GM12878 (cell line): ENCODE data around the gene TSHR. TPM values are rescaled to one million over a fixed set of nuclear protein-coding genes. Genes with fewer than 3 reads are reported as not detected.

Experiments used
- ATAC-seq: fragments of 200-7000 bp; cut with Tn5 transposase; 3 replicates; pipeline ENCODE4 v1.9.1; 2020; ENCODE audit warnings: mild to moderate bottlenecking, moderate library complexity
- BruUV-seq: library from RNA; stranded (reverse); fragments of 400-500 nt; replicated peaks from 2 replicates; lab custom pipeline; 2021; lab: Mats Ljungman, UMichigan
- CTCF ChIA-PET: fragments of 300-600 bp; sonication (Branson Sonifier 250); formaldehyde crosslinking; extraction: SDS; loops from one replicate; lab custom pipeline; 2021; ENCODE audit warnings: inconsistent platforms; lab: Yijun Ruan, JAX
- POLR2A ChIA-PET: fragments of 350-600 bp; formaldehyde crosslinking; extraction: SDS; loops from one replicate; lab custom pipeline; 2021; ENCODE audit warnings: inconsistent platforms; lab: Charles Lee
- RAD21 ChIA-PET: fragments of 300-600 bp; sonication (Branson Sonifier 250); formaldehyde crosslinking; loops from one replicate; lab custom pipeline; 2023; ENCODE audit warnings: antibody characterized with exemption; ENCODE audit not compliant: unreplicated experiment; lab: Charles Lee
- SMC1A ChIA-PET: fragments of 300-600 bp; sonication (Branson Sonifier 250); formaldehyde crosslinking; loops from one replicate; lab custom pipeline; 2023; ENCODE audit not compliant: unreplicated experiment, uncharacterized antibody; lab: Charles Lee
- DNase-seq: peaks from one replicate; pipeline ENCODE4 v3.0.0-alpha.2; 2011; ENCODE audit warnings: low read depth, low spot score
- FAIRE-seq: peaks from 3 replicates; lab custom pipeline; 2011; peaks lifted over from hg19 to GRCh38; lab: Jason Lieb, UNC
- H2AFZ ChIP-seq: 2 replicates; pipeline ENCODE4 v1.6.0; 2011; ENCODE audit warnings: low read depth, low read length, control low read depth; ENCODE audit not compliant: control insufficient read depth
- H3K27ac ChIP-seq: 2 replicates; pipeline ENCODE4 v1.5.1; 2011; ENCODE audit warnings: control low read depth; ENCODE audit not compliant: control insufficient read depth, insufficient read depth
- H3K27me3 ChIP-seq, 2 experiments: replicated peaks in 1 of 2; 2 replicates each; pipeline versions ENCODE4 v1.6.0 to v1.6.1; 2011; ENCODE audit warnings: low read length in 1 of 2; ENCODE audit not compliant: control insufficient read depth in 2 of 2, insufficient read depth in 2 of 2
- H3K36me3 ChIP-seq, 2 experiments: 2 replicates each; pipeline ENCODE4 v1.5.1; 2011; ENCODE audit warnings: low read length in 1 of 2; ENCODE audit not compliant: control insufficient read depth in 2 of 2, insufficient read depth in 2 of 2
- H3K4me1 ChIP-seq: 2 replicates; pipeline ENCODE4 v1.6.1; 2011; ENCODE audit warnings: mild to moderate bottlenecking, low read length, moderate library complexity, mixed read lengths; ENCODE audit not compliant: control insufficient read depth, insufficient read depth
- H3K4me2 ChIP-seq: 2 replicates; pipeline ENCODE4 v1.6.0; 2011; ENCODE audit warnings: control low read depth; ENCODE audit not compliant: control insufficient read depth, insufficient read depth
- H3K4me3 ChIP-seq: fragments of 200-600 bp; sonication (generic); 2 replicates; pipeline ENCODE4 v1.5.1; 2016
- H3K79me2 ChIP-seq: 2 replicates; pipeline ENCODE4 v1.6.0; 2011; ENCODE audit warnings: low read length; ENCODE audit not compliant: control insufficient read depth, insufficient read depth
- H3K9ac ChIP-seq: 2 replicates; pipeline ENCODE4 v1.8.0; 2011; ENCODE audit warnings: low read length, control low read depth, mixed read lengths; ENCODE audit not compliant: control insufficient read depth, insufficient read depth
- H3K9me3 ChIP-seq: replicated peaks from 3 replicates; pipeline ENCODE4 v1.5.1; 2011; ENCODE audit warnings: mild to moderate bottlenecking, low read length; ENCODE audit not compliant: control insufficient read depth, insufficient read depth
- H4K20me1 ChIP-seq: 2 replicates; pipeline ENCODE4 v1.6.0; 2011; ENCODE audit not compliant: control insufficient read depth, insufficient read depth
- CBX5 ChIP-seq: sonication (generic); IDR thresholded peaks from 2 replicates; pipeline ENCODE4 v1.6.1; 2016; ENCODE audit warnings: low read depth, moderate library complexity, mild to moderate bottlenecking, inconsistent platforms
- CEBPB ChIP-seq, 2 experiments: fragments of 150-350 bp in 1 of 2; IDR thresholded peaks; 2 replicates each; pipeline ENCODE4 v1.6.1; 2012 to 2014; ENCODE audit warnings: low read depth in 2 of 2, low read length in 2 of 2, borderline replicate concordance in 1 of 2, inconsistent platforms in 1 of 2
- CEBPZ ChIP-seq: fragments of 150-350 bp; IDR thresholded peaks from 2 replicates; pipeline ENCODE4 v1.6.1; 2016; ENCODE audit warnings: low read depth, low read length
- CHD4 ChIP-seq: fragments of 200-600 bp; sonication (generic); IDR thresholded peaks from 2 replicates; pipeline ENCODE4 v1.6.1; 2016; ENCODE audit warnings: mild to moderate bottlenecking
- ESRRA ChIP-seq: IDR thresholded peaks from 2 replicates; pipeline ENCODE4 v1.6.1; 2012; ENCODE audit warnings: mild to moderate bottlenecking, low read length, improper control_type of control experiment
- FOXK2 ChIP-seq: fragments of 450-650 bp; IDR thresholded peaks from 2 replicates; pipeline ENCODE4 v1.6.1; 2017; ENCODE audit warnings: mild to moderate bottlenecking, moderate library complexity
- JUNB ChIP-seq: IDR thresholded peaks from 2 replicates; pipeline ENCODE4 v1.6.1; 2016; ENCODE audit warnings: antibody characterized with exemption, mild to moderate bottlenecking
- JUND ChIP-seq: IDR thresholded peaks from 2 replicates; pipeline ENCODE4 v1.6.1; 2012; ENCODE audit warnings: low read depth, mild to moderate bottlenecking, low read length, improper control_type of control experiment, moderate library complexity
- KDM1A ChIP-seq: fragments of 200-600 bp; sonication (generic); IDR thresholded peaks from 2 replicates; pipeline ENCODE4 v1.6.1; 2016; ENCODE audit warnings: borderline replicate concordance
- NR2F1 ChIP-seq: fragments of 450-650 bp; conservative IDR thresholded peaks from 2 replicates; pipeline ENCODE4 v1.6.1; 2017; ENCODE audit warnings: mild to moderate bottlenecking
- WGBS: methylation state at CpG from one replicate; pipeline ENCODE4 v1.1.6; 2016; ENCODE audit warnings: low lambda C conversion rate; ENCODE audit not compliant: insufficient replicate concordance, insufficient coverage; ENCODE audit errors: missing lambda C conversion rate; 5-methylcytosine and 5-hydroxymethylcytosine counted together
- in situ Hi-C: fragments of 300-500 bp; cut with MboI; formaldehyde crosslinking; loops from 9 replicates; pipeline ENCODE4 v1.14.3; 2018; ENCODE audit warnings: mixed read lengths
- intact Hi-C: fragments of 100-400 bp; cut with micrococcal nuclease; formaldehyde crosslinking; loops from one replicate; pipeline ENCODE4 v1.14.2; 2022; ENCODE audit not compliant: unreplicated experiment
- polyA plus RNA-seq, 11 experiments: library from polyadenylated mRNA; depleted of rRNA in 4 of 11; unstranded in 6 of 11; stranded (reverse) in 5 of 11; fragments of >200 nt; fragmentation: Nextera tagmentation in 4 of 11; fragmentation: Illumina TruSeq in 1 of 11; extraction: Ambion mirVana in 4 of 11; extraction: Trizol in 1 of 11; gene quantifications; 1 replicate in 1 of 11; 2 replicates in 10 of 11; pipeline versions ENCODE4 v1.2.1 to v1.2.3, GENCODE V29; 2011 to 2016; ENCODE audit warnings: inconsistent platforms in 2 of 11, missing spikeins in 2 of 11, low read depth in 1 of 11
- total RNA-seq, 4 experiments: library from RNA; depleted of rRNA in 3 of 4; stranded (reverse); fragments of >200 nt in 3 of 4; fragmentation: Illumina TruSeq in 1 of 4; extraction: Trizol in 1 of 4; gene quantifications; 2 replicates each; pipeline versions ENCODE4 v1.2.1 to v1.2.3, GENCODE V29; 2013 to 2021

The TSHR gene
- total and polyA plus RNA-seq, 10 of the 15 experiments (the other 5 are each of a cell fraction or from before 2014, with no cell fraction given) = 0.06 to 0.31 TPM; not detected in 8

GRCh38 chr14:80940146-80940545 lies 15.3 kb upstream of the TSHR start:
- Histone ChIP-seq H3K36me3 (no peaks in the 10 kb centered on the region), H2AFZ (no peak overlapping the region), H4K20me1 (no peaks in the 10 kb centered on the region), H3K79me2 (no peaks in the 10 kb centered on the region), H3K4me2 (0 out of 2 replicates have a peak overlapping the region, but pooled peaks have one; percentile 7), H3K4me1 (no peaks in the 10 kb centered on the region), H3K9ac (no peak overlapping the region), H3K4me3 (no peak overlapping the region), H3K9me3 (no peaks in the 10 kb centered on the region), H3K27ac (no peak overlapping the region), H3K27me3 (no peaks in the 10 kb centered on the region)
- FAIRE-seq (no peak), DNase-seq (no peak), ATAC-seq (peak; percentile 45)
- in situ Hi-C loops = no loop called here
- POLR2A ChIA-PET = interaction anchor here (0.9 kb wide), 1 partner anchor 9 kb away, joined by 3 read pairs; no protein-coding TSS in a partner anchor
- no TSS peak for BruUV-seq
- RAD21 ChIA-PET = no interaction called here
- TF ChIP-seq CEBPB (IDR thresholded peaks at IDR 0.05; ENCODE audit: borderline replicate concordance in 1 of 2, low read depth in 2 of 2, low read length in 2 of 2) = no peak
- TF ChIP-seq JUNB = 0 out of 2 replicates have a peak, but pooled peaks have one; percentile 21
- SMC1A ChIA-PET = interaction anchor here (1.2 kb wide), 1 partner anchor 47 kb away, joined by 3 read pairs; no protein-coding TSS in a partner anchor
- CTCF ChIA-PET = interaction anchor here (0.6 to 2.0 kb wide), 6 partner anchors 9 to 524 kb away, joined by 3 to 6 read pairs (median 4); no protein-coding TSS in a partner anchor
- intact Hi-C loops = loop anchor here (5.0 kb wide), 1 partner anchor 277 kb away; no protein-coding TSS in a partner anchor
- 45% methylated on average over 1 of the region's 1 CpG for WGBS

DNA sequence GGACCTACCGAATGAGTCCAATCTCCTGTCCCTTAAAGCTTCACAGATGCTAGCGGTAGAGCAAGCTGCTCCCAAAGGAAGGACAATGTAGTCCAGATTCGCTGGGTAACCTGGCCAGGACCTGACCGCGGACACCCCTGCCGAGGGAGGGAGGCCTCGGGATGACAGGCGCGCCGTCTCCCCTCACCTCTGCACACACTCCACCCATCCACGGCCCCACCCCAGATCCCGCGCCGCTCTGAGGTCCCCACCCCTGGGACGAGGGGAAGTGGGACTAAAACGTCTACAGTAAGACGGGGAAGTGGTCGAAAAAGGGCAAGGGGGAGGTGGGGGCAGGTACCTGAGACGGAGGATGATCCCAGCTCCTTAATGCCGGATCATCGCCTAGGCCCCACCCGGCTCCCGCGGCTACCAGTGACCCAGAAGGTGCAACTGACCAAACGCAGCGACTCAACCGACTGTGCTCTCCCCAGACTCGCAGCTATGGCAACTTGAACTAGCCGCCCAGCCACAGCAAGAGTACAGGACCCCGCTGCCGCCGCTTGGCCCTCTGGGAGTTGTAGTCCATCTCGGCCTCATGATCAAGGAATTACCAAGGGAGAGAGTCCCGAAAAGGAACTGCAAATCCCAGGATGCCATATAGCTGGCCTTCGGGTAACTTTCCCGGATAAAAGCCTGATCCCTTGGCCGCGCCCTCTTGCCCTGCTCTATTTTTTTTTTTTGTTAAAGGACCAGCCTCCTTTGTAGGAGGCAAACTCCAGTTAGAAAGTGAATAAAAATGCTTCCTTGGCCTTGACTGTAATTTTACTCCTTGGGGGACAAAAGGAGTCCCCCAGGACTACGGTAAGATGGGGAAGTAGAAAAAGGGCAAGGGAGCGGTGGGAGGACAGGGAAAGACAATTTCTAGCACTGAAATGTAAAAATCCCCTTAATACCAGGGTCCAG lies 13.9 kb upstream of the TSHR start, which contains the start of gene CEP128:
Gene CEP128, minus strand, starts transcription at position 498 of the 945 bp plus-strand sequence.
- DNase-seq (peak; percentile 92), FAIRE-seq (peak; percentile 80), ATAC-seq (peak; percentile 98)
- Histone ChIP-seq H3K4me3 (peak within 1 kb of the TSS; percentile 60), H3K36me3 (no peaks in the 10 kb centered on the region), H4K20me1 (no peaks in the 10 kb centered on the region), H3K9ac (peak within 1 kb of the TSS; percentile 74), H3K27ac (peak within 1 kb of the TSS; percentile 78), H2AFZ (peak within 1 kb of the TSS; percentile 98), H3K4me2 (peak within 1 kb of the TSS; percentile 91), H3K4me1 (no peaks in the 10 kb centered on the region), H3K9me3 (no peaks in the 10 kb centered on the region), H3K79me2 (no peaks in the 10 kb centered on the region), H3K27me3 (no peaks in the 10 kb centered on the region)
- ChIA-PET POLR2A (interaction anchor here (0.6 to 1.7 kb wide), 3 partner anchors 11 to 321 kb away, joined by 3 to 9 read pairs (median 5); partner anchors contain the start of gene GTF2A1), CTCF (interaction anchor here (0.6 to 2.0 kb wide), 9 partner anchors 11 to 523 kb away, joined by 3 to 8 read pairs (median 4); partner anchors contain the start of gene TSHR), SMC1A (interaction anchor here (0.9 to 3.5 kb wide), 7 partner anchors 10 to 91 kb away, joined by 3 to 30 read pairs (median 4); no protein-coding TSS in a partner anchor), RAD21 (interaction anchor here (0.9 to 1.8 kb wide), 5 partner anchors 10 to 228 kb away, joined by 3 to 7 read pairs (median 4); no protein-coding TSS in a partner anchor)
- TSS peak; percentile 81 for BruUV-seq
- in situ Hi-C loops (no loop called here), intact Hi-C loops (loop anchor here (5.0 kb wide), 1 partner anchor 276 kb away; no protein-coding TSS in a partner anchor)
- WGBS = 1% methylated on average over 40 of the region's 40 CpGs
- TF ChIP-seq NR2F1 (peak; percentile 58; the same call in 1 of the 2 replicates), KDM1A (no peak), JUND (no peak), FOXK2 (no peak), ESRRA (peak; percentile 46; the same call in 1 of the 2 replicates), CEBPZ (no peak), CBX5 (no peak), CHD4 (no peak)
